ENCODE results near the gene TTI1.

- TF ChIP-seq MAX (IDR thresholded peaks at IDR 0.05; ENCODE audit: low read depth, low read length), result no peak
- TF ChIP-seq CTCF (IDR thresholded peaks at IDR 0.05; ENCODE audit: low read depth, low read length), result no peak
Observed at GRCh38 chr20:37999526-38000263, 33.6 kb downstream of the TTI1 start.
